CD4-positive, alpha-beta T cell (primary cell): Measurements from ENCODE around the gene KIAA1671. TPM values are rescaled to one million over a fixed set of nuclear protein-coding genes. Genes with fewer than 3 reads are reported as not detected.

Experiments used
- total RNA-seq, 174 experiments: library from RNA in 2 of 174; stranded (reverse) in 2 of 174; gene quantifications; one replicate each; pipeline ENCODE4 v1.2.3 and lab custom pipeline; 2021 to 2026

The KIAA1671 gene
- total RNA-seq, 2 experiments from 2014 or later: 2.6 to 2.9 TPM

Other genes with a start within 250 kb of the KIAA1671 start
- not detected for gene PIWIL3, start 178.0 kb upstream of the KIAA1671 start, total RNA-seq
- gene SGSM1, start 146.5 kb upstream of the KIAA1671 start, total RNA-seq: 1 to 10 TPM; 1.3 to 1.9 TPM
- not detected for gene LHFPL7, start 6.0 kb upstream of the KIAA1671 start, total RNA-seq
- gene CRYBB3, start 247.1 kb downstream of the KIAA1671 start, total RNA-seq: not detected